NOMO-1 treated with dmso at 0.1 percent for 144 hours (cell line): Measurements from ENCODE around the gene NPPB.
A peak's percentile ranks its signal among the peaks of the same experiment; 100 is the strongest.

Source experiments
- DNase-seq: peaks from one replicate; lab custom pipeline; 2025; ENCODE audit not compliant: unreplicated experiment; lab: John Stamatoyannopoulos, UW

NPPB gene

DNA sequence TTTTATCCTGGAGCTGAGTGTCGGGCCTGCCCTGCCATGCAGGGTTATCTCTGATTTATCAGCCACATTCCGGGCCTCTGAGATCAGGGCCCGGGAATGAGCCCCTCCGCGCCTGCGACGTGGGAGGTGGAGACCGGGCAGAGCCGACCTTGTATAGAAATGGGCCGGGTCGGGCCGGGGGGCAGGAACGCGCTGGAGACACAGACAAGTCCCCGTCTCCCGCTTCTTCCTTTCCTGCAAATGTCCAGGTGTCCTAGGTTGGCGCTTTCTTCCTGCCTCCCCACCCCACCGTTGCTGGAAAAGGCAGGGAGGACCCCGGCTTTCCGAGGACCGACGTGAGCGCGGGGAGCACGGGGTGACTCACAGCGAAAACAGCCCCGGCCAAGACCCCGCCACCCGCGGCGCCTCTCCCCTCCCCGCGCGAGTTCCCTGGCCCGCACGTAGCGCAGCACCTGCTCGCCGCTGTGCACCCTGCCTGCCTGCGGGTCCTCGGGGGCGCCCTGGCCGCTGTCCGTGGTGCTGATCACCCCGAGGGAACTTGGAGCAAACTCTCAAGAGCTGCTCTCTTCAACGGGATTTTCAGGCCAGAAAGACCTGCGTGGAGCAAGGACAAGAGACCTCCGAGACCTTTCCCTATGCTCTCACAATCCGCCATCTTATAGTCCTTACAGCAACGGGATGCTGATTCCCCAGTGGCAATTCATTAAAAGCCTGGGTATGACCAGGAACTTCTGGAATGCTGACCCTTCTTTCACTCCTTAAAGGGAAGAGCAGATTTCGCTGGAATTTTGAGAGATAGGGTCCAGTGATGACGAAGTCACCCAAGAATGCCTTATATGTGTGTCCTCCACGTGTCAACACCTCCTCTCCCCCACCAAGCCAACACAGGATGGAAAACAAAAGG, 475 bp upstream of the NPPB start:
- DNase-seq, result peak; percentile 24

DNA sequence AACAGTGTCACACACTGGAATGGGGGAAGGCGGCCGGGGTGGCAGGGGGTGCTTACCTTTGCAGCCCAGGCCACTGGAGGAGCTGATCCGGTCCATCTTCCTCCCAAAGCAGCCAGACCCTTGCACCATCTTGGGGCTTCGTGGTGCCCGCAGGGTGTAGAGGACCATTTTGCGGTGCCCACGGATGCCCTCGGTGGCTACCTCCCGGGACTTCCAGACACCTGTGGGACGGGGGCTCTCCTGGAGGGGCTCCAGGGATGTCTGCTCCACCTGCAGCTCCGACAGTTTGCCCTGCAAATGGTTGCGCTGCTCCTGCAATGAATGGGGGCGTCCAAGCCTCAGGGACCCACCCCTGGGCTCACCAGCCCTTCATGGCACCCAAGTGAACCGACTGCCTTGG, 587 bp downstream of the NPPB start:
- no peak for DNase-seq

DNA sequence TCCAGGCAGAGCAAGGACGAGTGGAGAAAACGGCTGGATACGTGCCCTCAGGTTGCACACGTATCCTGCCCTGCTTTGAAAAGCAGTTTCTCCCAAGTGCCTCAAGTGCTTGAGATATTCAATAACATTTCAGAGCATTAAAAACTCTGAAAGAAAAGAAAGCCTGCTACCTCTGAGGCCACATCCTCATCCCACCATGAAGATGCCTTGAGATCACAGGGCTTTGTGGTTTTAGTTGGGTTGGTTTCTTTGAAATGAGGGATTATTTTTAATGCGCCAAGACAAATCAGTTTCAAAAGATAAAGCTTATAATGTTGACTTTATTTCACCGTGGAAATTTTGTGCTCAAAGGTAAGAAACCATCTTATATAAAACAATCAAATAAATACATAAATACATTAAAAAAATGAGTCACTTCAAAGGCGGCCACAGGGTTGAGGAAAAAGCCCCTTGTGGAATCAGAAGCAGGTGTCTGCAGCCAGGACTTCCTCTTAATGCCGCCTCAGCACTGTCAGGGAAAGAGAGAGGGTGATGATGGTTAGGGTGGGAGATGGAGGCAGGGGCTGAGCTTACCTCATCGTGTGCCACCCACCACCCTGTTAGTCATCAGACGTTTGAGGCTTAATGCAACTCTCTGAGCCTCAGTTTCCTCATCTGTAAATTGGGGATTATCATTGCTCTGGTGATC, 1.4 kb downstream of the NPPB start:
- DNase-seq, result no peak

DNA sequence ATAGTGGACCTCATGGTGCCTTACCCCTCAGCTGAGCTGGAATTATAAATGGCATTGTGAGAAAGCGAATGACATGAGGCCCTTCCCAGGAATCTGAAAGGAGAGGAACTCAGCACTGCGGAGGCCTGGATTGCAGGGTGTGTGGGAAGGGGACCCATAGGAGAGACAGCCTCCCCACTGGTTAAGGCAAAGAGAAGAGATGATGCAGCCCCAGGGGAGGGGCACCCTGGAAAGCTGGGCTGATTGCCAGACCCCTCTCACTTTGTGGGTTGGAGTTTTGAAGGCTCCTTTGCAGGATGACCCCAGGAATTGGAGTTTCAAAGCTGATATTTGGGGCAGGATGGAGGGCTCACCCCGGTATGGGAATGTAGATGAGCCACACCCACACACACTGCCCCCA, 2.0 kb downstream of the NPPB start:
- no peak for DNase-seq

DNA sequence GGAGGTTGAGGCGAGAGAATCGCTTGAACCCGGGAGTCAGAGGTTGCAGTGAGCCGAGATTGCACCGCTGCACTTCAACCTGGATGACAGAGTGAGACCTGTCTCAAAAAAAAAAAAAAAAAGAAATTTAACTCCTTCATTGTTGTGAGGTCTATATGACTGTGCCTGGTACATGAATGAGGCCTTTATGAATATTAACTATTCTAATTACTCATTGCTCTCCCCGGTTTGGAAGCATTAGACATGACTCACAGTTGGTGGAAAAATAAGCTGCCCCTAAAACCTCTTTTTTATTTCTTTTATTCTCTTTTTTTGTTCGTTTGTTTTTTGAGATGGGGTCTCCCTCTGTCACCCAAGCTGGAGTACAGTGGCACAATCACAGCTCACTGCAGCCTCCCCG, 3.3 kb downstream of the NPPB start:
- DNase-seq, result no peak

DNA sequence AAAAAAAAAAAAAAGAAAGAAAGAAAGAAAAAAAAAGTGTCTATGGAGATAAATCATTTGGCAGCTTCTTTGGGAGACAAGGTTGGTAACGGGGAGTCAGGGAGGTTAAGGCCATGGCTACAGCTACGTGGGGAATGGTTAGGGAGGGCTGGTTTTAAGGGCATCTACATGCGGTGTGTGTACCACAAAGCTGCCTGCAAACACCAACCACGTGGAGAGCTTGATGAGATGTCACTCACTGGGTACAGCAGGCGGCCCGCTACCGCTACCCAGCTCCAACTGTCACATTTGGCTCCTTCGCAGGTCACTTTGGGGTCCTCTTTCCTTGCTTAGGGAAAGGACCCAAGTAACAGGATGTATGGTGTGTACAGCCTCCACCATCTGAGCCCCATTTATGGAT, 4.2 kb downstream of the NPPB start:
- no peak for DNase-seq

DNA sequence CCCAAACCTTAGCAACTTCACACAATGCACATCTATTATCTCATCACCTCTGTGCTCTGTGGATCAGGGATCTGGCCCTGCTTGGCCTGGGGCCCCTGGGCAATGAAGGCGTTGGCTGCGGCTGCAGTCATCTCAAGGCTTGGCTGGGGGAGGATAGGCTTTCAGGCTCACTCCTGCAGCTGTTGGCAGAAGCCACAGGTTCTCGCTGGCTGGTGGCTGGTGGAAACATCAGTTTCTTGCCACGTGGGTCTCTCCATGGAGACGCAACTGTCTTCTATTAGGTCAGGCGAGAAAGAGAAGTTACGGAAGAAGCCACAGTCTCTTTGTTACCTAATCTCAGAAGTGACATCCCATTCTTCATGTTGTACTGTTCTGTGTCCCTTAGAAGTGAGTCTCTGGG, 7.6 kb downstream of the NPPB start:
- peak; percentile 81 for DNase-seq

DNA sequence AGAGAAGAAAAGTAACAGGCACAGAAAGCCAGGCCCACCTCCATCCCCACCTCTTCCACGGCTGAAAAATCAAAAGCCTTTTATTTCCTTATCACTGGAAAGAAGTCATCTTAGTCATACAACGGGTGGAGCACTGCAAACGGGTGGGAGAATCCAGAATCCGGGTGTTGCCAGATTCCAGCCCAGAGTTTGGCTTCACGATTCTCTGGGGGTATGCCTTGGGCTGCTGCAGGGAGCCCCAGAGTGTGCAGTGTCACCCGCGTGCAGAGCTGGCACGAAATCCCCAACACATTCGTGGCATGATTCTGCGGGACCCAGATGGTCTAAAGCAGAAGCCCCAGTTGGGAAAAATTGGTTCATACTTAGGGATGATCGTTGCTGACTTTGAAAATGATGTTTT, 8.6 kb downstream of the NPPB start:
- no peak for DNase-seq

DNA sequence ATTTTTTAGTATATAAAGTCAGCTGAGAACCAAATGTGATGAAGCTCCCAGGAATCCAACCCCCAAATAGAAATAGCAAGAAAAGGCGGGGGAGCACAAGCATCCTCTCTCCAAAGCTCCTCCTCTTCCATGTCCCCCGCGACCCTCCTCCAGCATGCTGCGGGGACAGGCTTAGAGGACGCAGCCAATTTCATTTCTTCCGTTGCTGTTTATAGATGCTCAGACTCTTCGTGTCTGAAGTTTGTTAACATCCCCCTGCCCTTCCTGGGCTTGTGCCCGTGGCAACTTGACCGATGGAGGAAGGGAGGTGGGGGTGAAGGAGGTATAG, 10.4 kb downstream of the NPPB start:
- DNase-seq, result no peak

DNA sequence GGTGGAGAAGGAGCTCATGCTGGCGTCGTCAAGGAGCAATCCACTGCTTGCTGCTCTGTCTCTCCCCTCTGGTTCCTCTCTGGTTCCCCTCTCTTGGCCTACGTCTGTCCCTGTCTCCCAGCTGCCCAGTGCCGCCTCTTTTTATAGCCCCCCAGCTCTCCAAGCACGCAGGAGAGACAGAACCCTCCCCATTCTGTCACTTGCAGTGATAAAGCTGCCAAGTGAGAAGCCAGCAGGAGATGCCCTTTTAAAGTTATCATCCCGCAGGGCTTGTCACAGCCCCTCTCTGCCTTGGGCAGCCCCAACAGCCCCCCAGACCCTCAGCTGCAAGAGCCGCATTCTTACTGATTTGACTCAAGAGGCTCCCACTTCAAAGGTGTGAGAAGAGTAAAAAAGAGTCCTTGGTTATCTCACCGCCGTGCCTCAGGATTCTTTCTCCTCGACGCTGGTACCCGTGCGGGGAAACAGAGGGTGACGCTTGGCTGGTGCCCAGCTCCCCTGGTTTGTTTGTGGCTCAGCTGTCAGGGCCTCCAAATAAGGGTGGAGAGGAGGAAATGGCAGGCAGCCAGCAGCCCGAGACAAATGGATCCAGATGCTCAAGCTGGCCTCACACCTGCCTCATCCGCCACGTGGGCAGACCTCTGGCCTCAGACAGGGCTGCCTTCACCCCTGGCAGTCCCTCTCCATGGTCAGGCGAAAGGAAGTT, 10.9 kb downstream of the NPPB start, which contains the start of gene NPPA:
TSS of gene NPPA (minus strand) at position 117 of the 706 bp plus-strand sequence. CDS start at position 18, 99 bp downstream.
- no peak for DNase-seq

DNA sequence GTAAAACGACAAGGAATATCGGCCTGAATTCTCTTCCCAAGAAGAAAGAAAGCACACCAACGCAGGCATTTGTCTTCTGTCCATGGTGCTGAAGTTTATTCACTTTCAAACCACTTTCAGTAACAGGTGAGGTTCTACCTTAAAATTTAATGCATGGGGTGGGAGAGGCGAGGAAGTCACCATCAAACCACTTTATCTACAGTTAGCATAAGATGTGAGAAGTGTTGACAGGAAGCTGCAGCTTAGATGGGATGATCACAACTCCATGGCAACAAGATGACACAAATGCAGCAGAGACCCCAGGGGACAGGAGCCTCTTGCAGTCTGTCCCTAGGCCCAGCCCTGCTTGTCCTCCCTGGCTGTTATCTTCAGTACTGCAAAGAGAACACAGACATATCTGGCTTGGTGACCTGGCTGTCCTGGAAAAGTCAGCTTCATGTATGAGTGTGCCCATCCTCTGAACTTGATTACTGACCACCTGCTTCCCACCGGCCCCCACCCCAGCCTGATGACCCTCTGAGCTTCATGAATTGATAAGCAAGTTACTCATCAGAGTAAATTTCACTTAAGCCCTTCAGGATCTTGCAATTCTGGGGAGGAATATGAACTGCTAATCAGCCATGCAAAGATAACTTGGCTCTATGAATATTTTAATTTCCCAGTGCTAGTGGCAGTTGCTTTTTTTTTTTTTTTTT, 13.0 kb downstream of the NPPB start:
- no peak for DNase-seq

DNA sequence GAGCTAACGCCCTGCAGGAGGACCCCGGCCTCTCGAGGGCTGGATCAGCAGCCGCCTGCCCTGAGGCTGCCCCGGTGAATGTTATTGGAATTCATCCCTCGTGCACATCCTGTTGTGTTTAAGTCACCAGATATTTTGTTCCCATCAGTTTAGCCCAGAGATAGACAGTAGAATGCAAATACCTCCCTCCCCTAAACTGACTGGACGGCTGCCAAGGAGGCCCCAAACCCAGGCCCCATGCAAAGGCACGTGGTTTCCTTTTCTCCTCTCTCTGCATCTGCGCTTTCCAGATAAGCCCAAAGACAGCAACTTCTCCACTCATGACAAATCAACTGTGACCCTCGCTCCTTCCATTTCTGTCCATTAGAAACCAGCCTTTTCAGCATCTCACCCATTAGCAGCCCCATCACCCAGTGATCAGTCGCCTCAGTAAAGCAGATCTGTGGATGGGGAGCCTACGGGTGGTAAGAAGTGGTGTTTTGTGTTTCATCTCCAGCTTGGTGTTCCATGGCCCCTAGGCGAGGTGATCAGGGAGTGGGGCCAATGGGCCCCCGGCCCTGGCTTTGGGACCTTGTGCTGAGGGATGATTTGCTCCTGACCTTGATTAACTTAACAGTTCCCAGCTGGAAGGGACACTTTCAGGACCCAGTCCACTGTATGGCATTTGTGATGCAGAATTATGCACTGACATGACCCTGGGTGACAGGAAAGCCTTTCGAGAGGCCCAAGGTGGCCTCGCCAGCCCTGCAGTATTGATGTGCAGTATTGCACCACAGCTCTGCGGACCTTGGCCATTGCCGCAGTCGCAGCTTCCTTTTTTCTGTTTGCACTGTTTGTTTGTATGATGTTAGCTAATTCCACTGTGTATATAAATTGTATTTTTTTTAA, 16.3 kb downstream of the NPPB start:
- peak; percentile 60 for DNase-seq

DNA sequence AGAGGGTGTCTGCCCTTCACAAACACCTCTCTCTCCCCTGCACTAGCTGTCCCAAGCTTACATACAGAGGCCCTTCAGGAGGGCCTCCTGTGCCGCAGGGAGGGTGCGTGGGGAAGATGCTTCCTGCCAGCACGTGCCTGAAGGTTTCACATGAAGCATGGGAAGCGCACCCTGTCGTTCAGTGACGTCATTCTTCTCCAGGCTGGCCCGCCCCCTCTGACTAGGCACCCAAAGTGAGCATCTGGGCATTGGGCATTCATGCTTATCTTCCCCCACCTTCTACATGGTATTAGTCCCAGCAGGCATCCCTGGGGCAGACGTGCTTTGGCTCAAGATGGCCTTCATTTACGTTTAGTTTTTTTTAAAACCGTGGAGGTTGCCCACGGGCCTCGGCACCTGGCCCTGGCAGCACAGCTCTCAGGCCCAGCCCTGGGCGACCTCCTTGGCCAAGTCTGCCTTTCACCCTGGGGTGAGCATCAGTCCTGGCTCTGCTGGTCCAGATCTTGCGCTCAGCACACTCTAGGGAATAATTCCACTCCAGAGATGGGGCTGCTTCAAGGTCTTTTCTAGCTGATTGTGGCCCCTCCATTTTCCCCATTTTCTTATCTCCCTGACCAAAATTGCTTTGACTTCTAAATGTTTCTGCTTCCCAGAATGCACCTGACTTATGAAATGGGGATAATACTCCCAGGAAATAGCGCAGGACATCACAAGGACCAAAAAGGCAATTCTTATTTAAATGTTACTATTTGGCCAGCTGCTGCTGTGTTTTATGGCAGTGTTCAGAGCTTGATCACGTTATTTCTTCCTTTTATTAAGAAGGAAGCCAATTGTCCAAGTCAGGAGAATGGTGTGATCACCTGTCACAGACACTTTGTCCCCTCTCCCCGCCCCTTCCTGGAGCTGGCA, 17.2 kb downstream of the NPPB start:
- no peak for DNase-seq

DNA sequence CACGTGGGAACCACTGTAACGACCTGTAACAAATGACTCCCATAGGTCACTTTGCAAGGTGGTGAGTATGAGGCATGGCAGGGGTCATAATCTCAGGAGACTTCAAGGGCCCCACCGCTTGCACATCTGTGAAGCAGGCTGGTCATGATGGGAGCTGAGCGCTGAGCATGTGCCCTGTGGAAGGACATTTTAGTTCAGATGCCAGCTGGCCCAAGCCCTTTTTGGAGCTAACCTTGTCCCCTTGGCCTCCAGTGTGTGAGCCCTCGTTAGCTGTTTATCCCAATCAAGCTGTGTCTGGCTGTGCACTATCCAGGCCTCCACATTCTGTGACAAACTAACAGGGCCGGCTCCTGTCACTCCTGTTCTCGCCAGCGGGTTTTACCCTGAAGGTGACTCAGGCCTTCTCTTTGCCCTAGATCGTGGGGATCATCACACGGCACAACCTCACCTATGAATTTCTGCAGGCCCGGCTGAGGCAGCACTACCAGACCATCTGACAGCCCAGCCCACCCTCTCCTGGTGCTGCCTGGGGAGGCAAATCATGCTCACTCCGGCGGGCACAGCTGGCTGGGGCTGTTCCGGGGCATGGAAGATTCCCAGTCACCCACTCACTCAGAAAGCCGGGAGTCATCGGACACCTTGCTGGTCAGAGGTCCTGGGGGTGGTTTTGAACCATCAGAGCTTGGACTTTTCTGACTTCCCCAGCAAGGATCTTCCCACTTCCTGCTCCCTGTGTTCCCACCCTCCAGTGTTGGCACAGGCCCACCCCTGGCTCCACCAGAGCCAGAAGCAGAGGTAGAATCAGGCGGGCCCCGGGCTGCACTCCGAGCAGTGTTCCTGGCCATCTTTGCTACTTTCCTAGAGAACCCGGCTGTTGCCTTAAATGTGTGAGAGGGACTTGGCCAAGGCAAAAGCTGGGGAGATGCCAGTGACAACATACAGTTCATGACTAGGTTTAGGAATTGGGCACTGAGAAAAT, 18.7 kb downstream of the NPPB start:
- DNase-seq, result no peak

DNA sequence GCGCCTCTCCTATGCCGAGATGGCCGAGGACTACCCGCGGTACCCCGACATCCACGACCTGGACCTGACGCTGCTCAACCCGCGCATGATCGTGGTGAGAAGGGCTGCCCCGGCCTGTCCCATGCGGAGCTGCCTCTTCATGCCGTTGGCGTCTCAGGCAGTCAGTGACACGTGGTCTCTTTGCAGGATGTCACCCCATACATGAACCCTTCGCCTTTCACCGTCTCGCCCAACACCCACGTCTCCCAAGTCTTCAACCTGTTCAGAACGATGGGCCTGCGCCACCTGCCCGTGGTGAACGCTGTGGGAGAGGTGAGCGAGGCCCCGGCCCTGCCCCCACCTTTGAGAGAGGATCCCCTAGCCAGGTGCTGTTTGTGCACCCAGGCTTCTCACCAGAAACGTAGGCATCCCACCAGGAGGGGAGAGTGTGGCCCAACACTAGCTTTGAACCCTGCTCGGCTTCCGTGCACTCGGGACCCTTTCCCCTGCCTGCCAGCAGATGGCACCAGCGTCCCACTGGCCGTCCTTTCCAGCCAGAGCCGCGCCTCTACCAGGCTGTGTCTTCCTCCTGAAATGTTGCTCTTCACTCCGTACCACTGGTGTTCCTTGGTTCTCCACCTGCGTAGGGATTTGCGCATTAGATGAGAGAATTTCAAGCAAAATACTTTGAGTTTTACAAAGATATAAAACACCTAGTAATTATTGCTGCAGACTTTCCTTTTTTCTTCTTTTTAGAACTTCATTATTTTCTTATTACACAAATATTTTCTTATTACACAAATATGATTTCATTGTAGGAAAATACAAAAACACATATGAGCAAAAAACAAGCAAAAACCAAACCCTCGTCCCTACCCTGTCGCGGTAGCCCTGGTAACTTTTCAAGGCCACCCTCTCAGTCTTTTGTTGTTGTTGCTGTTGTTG, 20.1 kb downstream of the NPPB start:
- DNase-seq, result peak; percentile 41

DNA sequence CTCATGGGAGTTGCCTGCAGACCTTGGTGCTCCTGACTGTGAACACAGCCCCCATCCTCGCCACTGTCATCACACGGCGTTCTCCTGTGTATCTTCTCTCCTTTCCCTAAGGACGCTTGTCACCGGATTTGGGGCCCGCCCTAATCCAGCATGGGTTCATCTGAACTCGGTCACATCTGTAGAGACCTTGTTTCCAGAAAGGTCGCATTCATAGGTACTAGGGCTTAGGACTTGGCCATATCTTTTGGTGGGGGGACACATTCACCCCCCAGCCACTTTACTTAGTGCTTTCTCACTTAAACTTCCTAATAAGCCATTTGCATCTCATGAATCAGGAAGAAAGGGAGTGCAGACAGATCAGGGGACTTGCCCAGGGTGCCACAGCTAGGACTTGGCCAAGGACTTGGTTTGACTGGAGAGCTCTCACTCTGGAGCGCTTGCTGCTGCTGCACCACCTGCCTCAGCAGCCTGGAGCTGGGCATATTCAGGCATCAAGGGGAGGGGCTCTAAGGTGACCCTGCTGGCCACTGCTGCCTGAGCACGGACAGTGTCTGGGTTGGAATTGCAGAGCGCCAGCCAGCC, 20.9 kb downstream of the NPPB start:
- DNase-seq, result no peak
